ENCODE data around the gene MCRS1. TPM values are rescaled to one million over a fixed set of nuclear protein-coding genes. Genes with fewer than 3 reads are reported as not detected.
A peak's percentile ranks its signal among the peaks of the same experiment; 100 is the strongest.

MCRS1 gene
- total RNA-seq, 1 experiment from 2014 or later, result 71.7 TPM

GRCh38 chr12:49582850-49583249 lies 14.9 kb upstream of the MCRS1 start:
- no peak for DNase-seq (ENCODE audit: low spot score)

- DNase-seq (ENCODE audit: low spot score), result no peak
Observed at GRCh38 chr12:49582201-49582600, 14.3 kb upstream of the MCRS1 start.

GRCh38 chr12:49580572-49581535 lies 12.9 kb upstream of the MCRS1 start:
- DNase-seq (ENCODE audit: low spot score), result peak; percentile 69

- DNase-seq (ENCODE audit: low spot score), result no peak
Observed at GRCh38 chr12:49578471-49579112, 10.7 kb upstream of the MCRS1 start.

GRCh38 chr12:49577589-49578315 lies 9.8 kb upstream of the MCRS1 start:
- no peak for DNase-seq (ENCODE audit: low spot score)

GRCh38 chr12:49568442-49569162 lies 660 bp upstream of the MCRS1 start:
- no peak for DNase-seq (ENCODE audit: low spot score)

GRCh38 chr12:49567302-49567610 lies 686 bp downstream of the MCRS1 start:
- DNase-seq (ENCODE audit: low spot score), result no peak

GRCh38 chr12:49566361-49566760 lies 1.6 kb downstream of the MCRS1 start:
- DNase-seq (ENCODE audit: low spot score), result no peak

GRCh38 chr12:49565406-49566265 lies 2.3 kb downstream of the MCRS1 start:
- DNase-seq (ENCODE audit: low spot score), result no peak

- DNase-seq (ENCODE audit: low spot score), result no peak
Observed at GRCh38 chr12:49564686-49565405, 3.1 kb downstream of the MCRS1 start.

- DNase-seq (ENCODE audit: low spot score), result no peak
Observed at GRCh38 chr12:49563951-49564685, 3.8 kb downstream of the MCRS1 start.

- no peak for DNase-seq (ENCODE audit: low spot score)
Observed at GRCh38 chr12:49562831-49563230, 5.1 kb downstream of the MCRS1 start.

GRCh38 chr12:49562233-49562632 lies 5.7 kb downstream of the MCRS1 start:
- DNase-seq (ENCODE audit: low spot score), result no peak

GRCh38 chr12:49560695-49561094 lies 7.2 kb downstream of the MCRS1 start:
- DNase-seq (ENCODE audit: low spot score), result no peak

GRCh38 chr12:49559011-49559675 lies 8.8 kb downstream of the MCRS1 start:
- DNase-seq (ENCODE audit: low spot score), result no peak

GRCh38 chr12:49558526-49558925 lies 9.4 kb downstream of the MCRS1 start:
- DNase-seq (ENCODE audit: low spot score), result no peak

- DNase-seq (ENCODE audit: low spot score), result no peak
Observed at GRCh38 chr12:49557917-49558215, 10.1 kb downstream of the MCRS1 start.

GRCh38 chr12:49557187-49557916 lies 10.6 kb downstream of the MCRS1 start:
- DNase-seq (ENCODE audit: low spot score), result no peak
